Parathyroid adenoma (tissue), 2 donors: Measurements from ENCODE around the gene CHCHD3.

Experiments used
- H2AFZ ChIP-seq: fragments of 300-600 bp; sonication (generic); one replicate; pipeline ENCODE4 v1.7.0; 2017; ENCODE audit warnings: antibody characterized with exemption, mild to moderate bottlenecking
- H3K27ac ChIP-seq: fragments of 300-600 bp; sonication (generic); one replicate; pipeline ENCODE4 v1.7.0; 2017
- H3K27me3 ChIP-seq: fragments of 300-600 bp; sonication (generic); one replicate; pipeline ENCODE4 v1.7.0; 2017; ENCODE audit warnings: low read length; ENCODE audit not compliant: control insufficient read depth, insufficient read depth
- H3K36me3 ChIP-seq: fragments of 300-600 bp; sonication (generic); one replicate; pipeline ENCODE4 v1.7.0; 2017; ENCODE audit warnings: low read length; ENCODE audit not compliant: control insufficient read depth, insufficient read depth
- H3K4me1 ChIP-seq: fragments of 300-600 bp; sonication (generic); one replicate; pipeline ENCODE4 v1.7.0; 2017; ENCODE audit warnings: control low read depth
- H3K4me2 ChIP-seq: fragments of 300-600 bp; sonication (generic); one replicate; pipeline ENCODE4 v1.7.0; 2017; ENCODE audit warnings: low read length
- H3K4me3 ChIP-seq: fragments of 300-600 bp; sonication (generic); one replicate; pipeline ENCODE4 v1.7.0; 2017; ENCODE audit warnings: low read depth, low read length
- H3K79me2 ChIP-seq: fragments of 300-600 bp; sonication (generic); one replicate; pipeline ENCODE4 v1.7.0; 2017; ENCODE audit warnings: control low read depth
- H3K9ac ChIP-seq: fragments of 300-600 bp; sonication (generic); one replicate; pipeline ENCODE4 v1.7.0; 2017; ENCODE audit warnings: mild to moderate bottlenecking
- H3K9me3 ChIP-seq: fragments of 300-600 bp; sonication (generic); one replicate; pipeline ENCODE4 v1.7.0; 2017; ENCODE audit warnings: low read length; ENCODE audit not compliant: control insufficient read depth
- TF ChIP-seq, protein P1 (sequence below): fragments of 300-600 bp; sonication (generic); IDR thresholded peaks from one replicate; pipeline ENCODE4 v1.7.0; 2017; ENCODE audit warnings: antibody characterized with exemption, mild to moderate bottlenecking
- donor health status: primary hyperparathyroidism.

Gene CHCHD3

DNA sequence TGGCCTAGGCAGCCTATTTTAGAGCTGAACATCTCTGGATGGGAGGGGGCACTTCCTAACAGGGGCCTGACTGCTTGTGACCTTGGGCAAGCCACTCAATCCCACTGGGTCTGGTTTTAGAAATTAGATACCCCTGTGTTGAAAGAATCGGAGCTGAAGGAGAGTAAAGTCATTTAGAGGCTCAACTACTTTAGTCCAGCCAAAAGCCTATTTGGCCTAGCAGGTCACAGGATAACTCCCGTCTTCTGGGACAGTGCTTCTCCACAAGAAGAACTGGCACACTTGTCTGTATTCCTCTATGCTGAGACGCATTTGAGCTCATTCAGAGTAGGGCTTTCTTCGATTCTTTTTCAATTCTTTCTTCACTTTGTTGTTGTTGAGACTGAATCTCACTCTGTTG, 224.2 kb downstream of the CHCHD3 start:
- H3K79me2 ChIP-seq = peaks cover 10% of the 10 kb centered on the region

DNA sequence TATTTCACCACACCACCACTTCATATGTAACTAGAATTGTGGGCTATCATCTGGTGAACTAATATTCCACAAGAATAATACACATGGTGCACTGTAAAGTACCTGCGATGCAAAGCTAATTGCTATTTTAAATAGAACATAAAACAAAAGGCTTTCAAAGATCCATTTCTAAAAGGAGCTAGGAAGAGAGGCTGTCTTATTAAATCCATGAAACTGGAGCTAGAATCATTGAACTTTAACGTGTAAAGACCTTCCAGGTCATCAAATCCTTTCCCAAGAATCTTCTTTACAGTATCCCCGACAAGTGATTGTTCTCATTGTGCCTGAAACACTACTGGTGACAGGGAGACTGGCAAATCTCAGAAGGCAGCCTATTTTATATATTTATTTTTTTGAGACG, 224.9 kb downstream of the CHCHD3 start:
- Histone ChIP-seq H3K27ac (no peak overlapping the region), H3K9ac (no peak overlapping the region), H3K4me1 (no peaks in the 10 kb centered on the region), H3K36me3 (no peaks in the 10 kb centered on the region), H3K4me2 (no peak overlapping the region), H2AFZ (no peak overlapping the region), H3K79me2 (peaks cover 10% of the 10 kb centered on the region), H3K4me3 (no peak overlapping the region), H3K27me3 (no peaks in the 10 kb centered on the region), H3K9me3 (no peaks in the 10 kb centered on the region)
- TF ChIP-seq, protein P1, sequence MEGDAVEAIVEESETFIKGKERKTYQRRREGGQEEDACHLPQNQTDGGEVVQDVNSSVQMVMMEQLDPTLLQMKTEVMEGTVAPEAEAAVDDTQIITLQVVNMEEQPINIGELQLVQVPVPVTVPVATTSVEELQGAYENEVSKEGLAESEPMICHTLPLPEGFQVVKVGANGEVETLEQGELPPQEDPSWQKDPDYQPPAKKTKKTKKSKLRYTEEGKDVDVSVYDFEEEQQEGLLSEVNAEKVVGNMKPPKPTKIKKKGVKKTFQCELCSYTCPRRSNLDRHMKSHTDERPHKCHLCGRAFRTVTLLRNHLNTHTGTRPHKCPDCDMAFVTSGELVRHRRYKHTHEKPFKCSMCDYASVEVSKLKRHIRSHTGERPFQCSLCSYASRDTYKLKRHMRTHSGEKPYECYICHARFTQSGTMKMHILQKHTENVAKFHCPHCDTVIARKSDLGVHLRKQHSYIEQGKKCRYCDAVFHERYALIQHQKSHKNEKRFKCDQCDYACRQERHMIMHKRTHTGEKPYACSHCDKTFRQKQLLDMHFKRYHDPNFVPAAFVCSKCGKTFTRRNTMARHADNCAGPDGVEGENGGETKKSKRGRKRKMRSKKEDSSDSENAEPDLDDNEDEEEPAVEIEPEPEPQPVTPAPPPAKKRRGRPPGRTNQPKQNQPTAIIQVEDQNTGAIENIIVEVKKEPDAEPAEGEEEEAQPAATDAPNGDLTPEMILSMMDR = no peak

More for the DNA sequence above, 224.2 kb downstream of the CHCHD3 start:
- no peaks in the 10 kb centered on the region for H3K27me3 ChIP-seq
- H3K27ac ChIP-seq = no peak overlapping the region
- no peak overlapping the region for H3K4me2 ChIP-seq
- no peak overlapping the region for H3K9ac ChIP-seq
- no peak overlapping the region for H2AFZ ChIP-seq
- no peak overlapping the region for H3K4me3 ChIP-seq
- H3K4me1 ChIP-seq = no peaks in the 10 kb centered on the region
- no peaks in the 10 kb centered on the region for H3K36me3 ChIP-seq
- H3K9me3 ChIP-seq = no peaks in the 10 kb centered on the region
- TF ChIP-seq, protein P1 = no peak

DNA sequence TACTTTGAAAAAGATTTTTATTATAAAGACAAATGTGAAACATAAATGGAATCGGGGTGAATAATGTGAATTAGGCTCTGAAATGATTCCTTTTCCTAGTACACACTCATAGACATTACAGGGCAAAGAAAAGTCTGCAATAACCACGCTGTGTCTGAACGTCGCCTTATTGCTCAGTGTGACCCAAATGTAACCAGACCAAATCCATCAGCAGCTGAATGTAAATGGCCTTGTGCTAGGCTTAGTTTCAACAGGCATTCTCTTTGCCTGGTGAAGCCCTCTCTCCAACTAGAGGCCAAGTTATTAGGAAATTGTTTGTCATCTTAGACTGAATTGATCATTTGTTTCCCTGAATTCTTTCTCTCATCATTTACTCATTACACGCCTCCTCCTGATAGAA, 225.5 kb downstream of the CHCHD3 start:
- no peak overlapping the region for H3K27ac ChIP-seq
- H3K27me3 ChIP-seq = no peaks in the 10 kb centered on the region

DNA sequence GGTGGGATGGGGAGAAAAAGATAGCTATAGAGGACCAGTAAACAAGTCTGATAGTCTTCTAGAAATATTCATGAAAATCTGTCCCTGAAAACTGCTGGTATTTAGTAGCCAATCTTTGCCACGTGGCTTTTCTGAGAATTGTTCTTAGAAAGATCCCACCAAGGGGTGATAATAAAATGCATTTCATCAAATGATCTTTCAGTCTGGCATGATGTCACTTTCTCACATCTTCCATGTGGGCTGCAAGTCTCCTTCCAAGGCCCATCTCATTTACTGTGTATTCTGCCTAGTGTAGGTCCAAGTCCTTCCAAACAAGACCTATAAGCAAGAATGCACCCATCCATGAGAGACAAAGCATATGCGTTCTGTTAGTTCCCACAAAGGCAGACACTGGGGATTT, 226.0 kb downstream of the CHCHD3 start:
- H3K27ac ChIP-seq = no peak overlapping the region
- H3K9me3 ChIP-seq = no peaks in the 10 kb centered on the region
- H3K4me1 ChIP-seq = no peaks in the 10 kb centered on the region
- H3K4me2 ChIP-seq = no peak overlapping the region
- no peak overlapping the region for H3K4me3 ChIP-seq
- no peaks in the 10 kb centered on the region for H3K27me3 ChIP-seq
- H3K79me2 ChIP-seq = peaks cover 4% of the 10 kb centered on the region
- H3K9ac ChIP-seq = no peak overlapping the region
- H3K36me3 ChIP-seq = no peaks in the 10 kb centered on the region
- TF ChIP-seq, protein P1 = no peak
- H2AFZ ChIP-seq = no peak overlapping the region

More for the DNA sequence above, 225.5 kb downstream of the CHCHD3 start:
- Histone ChIP-seq H3K4me1 (no peaks in the 10 kb centered on the region), H3K4me3 (no peak overlapping the region), H3K9me3 (no peaks in the 10 kb centered on the region), H3K79me2 (peaks cover 10% of the 10 kb centered on the region), H3K9ac (no peak overlapping the region), H3K36me3 (no peaks in the 10 kb centered on the region), H3K4me2 (no peak overlapping the region), H2AFZ (no peak overlapping the region)
- TF ChIP-seq, protein P1 = no peak

DNA sequence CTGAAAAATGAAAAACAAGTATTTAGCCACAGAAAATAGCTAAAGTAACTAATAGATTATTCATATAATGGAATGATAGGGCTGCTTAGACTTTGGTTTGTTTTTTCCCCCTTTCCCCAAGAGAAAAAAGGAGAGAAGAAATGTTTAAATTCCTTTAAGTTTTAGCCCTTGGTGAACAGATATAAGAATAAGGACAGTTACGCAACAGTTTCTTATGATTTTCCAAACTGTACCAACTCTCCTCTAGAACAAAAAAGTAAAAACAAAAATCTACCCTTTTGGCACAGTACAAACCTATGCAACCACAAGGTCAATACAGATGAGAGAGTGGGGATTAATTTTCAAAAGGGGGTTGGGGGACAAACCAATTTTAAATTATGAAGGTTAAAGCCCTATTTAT, 227.7 kb downstream of the CHCHD3 start:
- TF ChIP-seq, protein P1 = no peak
- no peaks in the 10 kb centered on the region for H3K36me3 ChIP-seq
- H3K27ac ChIP-seq = no peak overlapping the region
- H3K79me2 ChIP-seq = peaks cover 2% of the 10 kb centered on the region
- no peaks in the 10 kb centered on the region for H3K27me3 ChIP-seq
- no peaks in the 10 kb centered on the region for H3K4me1 ChIP-seq
- no peak overlapping the region for H3K9ac ChIP-seq
- no peaks in the 10 kb centered on the region for H3K9me3 ChIP-seq
- no peak overlapping the region for H3K4me3 ChIP-seq
- no peak overlapping the region for H3K4me2 ChIP-seq
- no peak overlapping the region for H2AFZ ChIP-seq
